ENCODE measurements around the gene NR5A1.

GRCh38 chr9:124513376-124513994 lies 6.3 kb upstream of the NR5A1 start:
- TF ChIP-seq ZBTB8A (tag by site-specific recombination; IDR thresholded peaks at IDR 0.05) = no peak
- no peak for TF ChIP-seq ZNF658 (tag by site-specific recombination; IDR thresholded peaks at IDR 0.05)
- no peak for TF ChIP-seq ZNF133 (tag by site-specific recombination; IDR thresholded peaks at IDR 0.05)
- no peak for TF ChIP-seq CTCF (tag by site-specific recombination; IDR thresholded peaks at IDR 0.05)
- no peak for TF ChIP-seq ZNF624 (tag by site-specific recombination; IDR thresholded peaks at IDR 0.05)
- TF ChIP-seq ZNF707 (tag by site-specific recombination; IDR thresholded peaks at IDR 0.05) = no peak
- TF ChIP-seq SETDB1 (IDR thresholded peaks at IDR 0.05; ENCODE audit: insufficient read length, low read length) = no peak
